ENCODE measurements around the gene LKAAEAR1.
"Not testable (repeated sequence)": the region's sequence is repeated elsewhere in the genome, so short reads cannot be mapped to it uniquely, and the experiment has no call there.

Gene LKAAEAR1

GRCh38 chr20:64083804-64084684, at the start of gene LKAAEAR1:
TSS of gene LKAAEAR1 (minus strand) at chr20:64084398. CDS start at chr20:64084219, 179 bp downstream.
- peak in 1 of 2 experiments; percentile 30 for DNase-seq

GRCh38 chr20:64131406-64131805, 47.2 kb upstream of the LKAAEAR1 start:
- DNase-seq: no peak

- DNase-seq: no peak
These were observed 46.7 kb upstream of the LKAAEAR1 start for GRCh38 chr20:64130876-64131275.

- no peak for DNase-seq
These were observed 46.1 kb upstream of the LKAAEAR1 start for GRCh38 chr20:64130271-64130670.

GRCh38 chr20:64129146-64129782, 45.1 kb upstream of the LKAAEAR1 start:
- DNase-seq: no peak

- DNase-seq: not testable (repeated sequence)
These were observed 39.3 kb upstream of the LKAAEAR1 start for GRCh38 chr20:64123517-64123916.

- not testable (repeated sequence) for DNase-seq
These were observed 38.7 kb upstream of the LKAAEAR1 start for GRCh38 chr20:64122927-64123326.

- DNase-seq: no peak
These were observed 37.4 kb upstream of the LKAAEAR1 start for GRCh38 chr20:64121586-64121985.

- DNase-seq: no peak
These were observed 35.6 kb upstream of the LKAAEAR1 start for GRCh38 chr20:64119681-64120341.

- DNase-seq: no peak
These were observed 35.1 kb upstream of the LKAAEAR1 start for GRCh38 chr20:64119301-64119680.

GRCh38 chr20:64117432-64117777, 33.2 kb upstream of the LKAAEAR1 start:
- DNase-seq: not testable (repeated sequence)

- no peak for DNase-seq
These were observed 32.6 kb upstream of the LKAAEAR1 start for GRCh38 chr20:64116541-64117431.

GRCh38 chr20:64116016-64116415, 31.8 kb upstream of the LKAAEAR1 start:
- DNase-seq: no peak

- no peak for DNase-seq
These were observed 31.1 kb upstream of the LKAAEAR1 start for GRCh38 chr20:64115171-64115911.

GRCh38 chr20:64114356-64114971, 30.3 kb upstream of the LKAAEAR1 start:
- no peak for DNase-seq

GRCh38 chr20:64113796-64114355, 29.7 kb upstream of the LKAAEAR1 start:
- no peak for DNase-seq

- no peak for DNase-seq
These were observed 29.2 kb upstream of the LKAAEAR1 start for GRCh38 chr20:64113444-64113775.

GRCh38 chr20:64112691-64113443, 28.7 kb upstream of the LKAAEAR1 start:
- no peak for DNase-seq

- DNase-seq: no peak
These were observed 27.8 kb upstream of the LKAAEAR1 start for GRCh38 chr20:64111841-64112641.

Data from Kasumi-1 (cell line).